Neural cell (in vitro differentiated cells): ENCODE measurements around the gene GTF3A.

Source experiments
- EP300 ChIP-seq: fragments of 450-650 bp; conservative IDR thresholded peaks from 2 replicates; pipeline ENCODE4 v1.6.1; 2014; ENCODE audit warnings: antibody characterized with exemption, mild to moderate bottlenecking, moderate library complexity; ENCODE audit not compliant: poor library complexity, severe bottlenecking
- EZH2 ChIP-seq: fragments of 200-600, 300-800 bp; shearing (Covaris generic), sonication (generic); IDR thresholded peaks from 2 replicates; pipeline ENCODE4 v1.6.1; 2014; ENCODE audit warnings: antibody characterized with exemption, low read length, borderline replicate concordance, mild to moderate bottlenecking; ENCODE audit not compliant: insufficient read depth, poor library complexity, severe bottlenecking
- MXI1 ChIP-seq: fragments of 450-650 bp; conservative IDR thresholded peaks from 2 replicates; pipeline ENCODE4 v1.6.1; 2014; ENCODE audit warnings: antibody characterized with exemption, mild to moderate bottlenecking; ENCODE audit not compliant: poor library complexity, severe bottlenecking
- POLR2AphosphoS5 ChIP-seq: IDR thresholded peaks from 2 replicates; pipeline ENCODE4 v1.6.1; 2012
- RAD21 ChIP-seq: fragments of 450-650 bp; conservative IDR thresholded peaks from 2 replicates; pipeline ENCODE4 v1.6.1; 2014; ENCODE audit warnings: antibody characterized with exemption, mild to moderate bottlenecking, moderate library complexity
- SMC3 ChIP-seq: fragments of 450-650 bp; conservative IDR thresholded peaks from 2 replicates; pipeline ENCODE4 v1.6.1; 2014; ENCODE audit warnings: antibody characterized with exemption, mild to moderate bottlenecking, moderate library complexity; ENCODE audit not compliant: poor library complexity
- TAF1 ChIP-seq: IDR thresholded peaks from 2 replicates; pipeline ENCODE4 v1.6.1; 2012; ENCODE audit warnings: low read depth
- TF ChIP-seq, protein P1 (sequence below): fragments of 450-650 bp; IDR thresholded peaks from 2 replicates; pipeline ENCODE4 v1.5.1; 2014; ENCODE audit warnings: antibody characterized with exemption, mild to moderate bottlenecking, moderate library complexity; ENCODE audit not compliant: poor library complexity, severe bottlenecking
- TF ChIP-seq, protein P2 (sequence below): IDR thresholded peaks from 2 replicates; pipeline ENCODE4 v1.6.1; 2012; ENCODE audit warnings: borderline replicate concordance

DNA sequence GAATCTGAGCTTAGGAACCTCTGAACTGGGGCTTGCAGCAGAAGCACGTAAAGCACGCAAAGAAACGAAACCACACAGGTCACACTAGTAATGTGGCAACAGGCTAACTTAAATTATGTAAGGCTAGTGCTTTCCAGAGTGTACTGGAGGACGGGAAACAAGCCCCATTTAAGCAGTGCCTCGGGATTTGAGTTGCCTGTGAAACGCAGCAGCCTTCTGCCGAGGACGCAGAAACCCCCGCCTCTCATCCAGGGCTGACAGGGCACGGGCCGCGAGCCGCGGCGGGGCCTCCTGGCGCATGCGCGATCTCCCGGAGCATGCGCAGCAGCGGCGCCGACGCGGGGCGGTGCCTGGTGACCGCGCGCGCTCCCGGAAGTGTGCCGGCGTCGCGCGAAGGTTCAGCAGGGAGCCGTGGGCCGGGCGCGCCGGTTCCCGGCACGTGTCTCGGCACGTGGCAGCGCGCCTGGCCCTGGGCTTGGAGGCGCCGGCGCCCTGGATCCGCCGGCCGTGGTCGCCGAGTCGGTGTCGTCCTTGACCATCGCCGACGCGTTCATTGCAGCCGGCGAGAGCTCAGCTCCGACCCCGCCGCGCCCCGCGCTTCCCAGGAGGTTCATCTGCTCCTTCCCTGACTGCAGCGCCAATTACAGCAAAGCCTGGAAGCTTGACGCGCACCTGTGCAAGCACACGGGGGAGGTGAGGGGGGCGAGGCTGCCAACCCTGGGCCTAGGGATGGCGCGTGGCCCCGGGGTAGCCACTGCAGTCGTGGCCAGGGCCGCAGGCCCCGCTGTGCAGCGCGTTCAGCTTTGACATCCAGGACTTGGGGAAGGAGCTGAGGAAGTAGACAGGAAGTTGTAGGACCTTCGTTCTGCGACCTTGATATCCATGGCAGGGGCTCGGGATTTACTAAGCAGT, at the start of gene GTF3A:
- peak; percentile 70 for TF ChIP-seq EP300
- TF ChIP-seq POLR2AphosphoS5 = peak; percentile 53
- peak; percentile 27 for TF ChIP-seq TAF1
- TF ChIP-seq, protein P1, sequence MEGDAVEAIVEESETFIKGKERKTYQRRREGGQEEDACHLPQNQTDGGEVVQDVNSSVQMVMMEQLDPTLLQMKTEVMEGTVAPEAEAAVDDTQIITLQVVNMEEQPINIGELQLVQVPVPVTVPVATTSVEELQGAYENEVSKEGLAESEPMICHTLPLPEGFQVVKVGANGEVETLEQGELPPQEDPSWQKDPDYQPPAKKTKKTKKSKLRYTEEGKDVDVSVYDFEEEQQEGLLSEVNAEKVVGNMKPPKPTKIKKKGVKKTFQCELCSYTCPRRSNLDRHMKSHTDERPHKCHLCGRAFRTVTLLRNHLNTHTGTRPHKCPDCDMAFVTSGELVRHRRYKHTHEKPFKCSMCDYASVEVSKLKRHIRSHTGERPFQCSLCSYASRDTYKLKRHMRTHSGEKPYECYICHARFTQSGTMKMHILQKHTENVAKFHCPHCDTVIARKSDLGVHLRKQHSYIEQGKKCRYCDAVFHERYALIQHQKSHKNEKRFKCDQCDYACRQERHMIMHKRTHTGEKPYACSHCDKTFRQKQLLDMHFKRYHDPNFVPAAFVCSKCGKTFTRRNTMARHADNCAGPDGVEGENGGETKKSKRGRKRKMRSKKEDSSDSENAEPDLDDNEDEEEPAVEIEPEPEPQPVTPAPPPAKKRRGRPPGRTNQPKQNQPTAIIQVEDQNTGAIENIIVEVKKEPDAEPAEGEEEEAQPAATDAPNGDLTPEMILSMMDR = no peak
- TF ChIP-seq, protein P2, sequence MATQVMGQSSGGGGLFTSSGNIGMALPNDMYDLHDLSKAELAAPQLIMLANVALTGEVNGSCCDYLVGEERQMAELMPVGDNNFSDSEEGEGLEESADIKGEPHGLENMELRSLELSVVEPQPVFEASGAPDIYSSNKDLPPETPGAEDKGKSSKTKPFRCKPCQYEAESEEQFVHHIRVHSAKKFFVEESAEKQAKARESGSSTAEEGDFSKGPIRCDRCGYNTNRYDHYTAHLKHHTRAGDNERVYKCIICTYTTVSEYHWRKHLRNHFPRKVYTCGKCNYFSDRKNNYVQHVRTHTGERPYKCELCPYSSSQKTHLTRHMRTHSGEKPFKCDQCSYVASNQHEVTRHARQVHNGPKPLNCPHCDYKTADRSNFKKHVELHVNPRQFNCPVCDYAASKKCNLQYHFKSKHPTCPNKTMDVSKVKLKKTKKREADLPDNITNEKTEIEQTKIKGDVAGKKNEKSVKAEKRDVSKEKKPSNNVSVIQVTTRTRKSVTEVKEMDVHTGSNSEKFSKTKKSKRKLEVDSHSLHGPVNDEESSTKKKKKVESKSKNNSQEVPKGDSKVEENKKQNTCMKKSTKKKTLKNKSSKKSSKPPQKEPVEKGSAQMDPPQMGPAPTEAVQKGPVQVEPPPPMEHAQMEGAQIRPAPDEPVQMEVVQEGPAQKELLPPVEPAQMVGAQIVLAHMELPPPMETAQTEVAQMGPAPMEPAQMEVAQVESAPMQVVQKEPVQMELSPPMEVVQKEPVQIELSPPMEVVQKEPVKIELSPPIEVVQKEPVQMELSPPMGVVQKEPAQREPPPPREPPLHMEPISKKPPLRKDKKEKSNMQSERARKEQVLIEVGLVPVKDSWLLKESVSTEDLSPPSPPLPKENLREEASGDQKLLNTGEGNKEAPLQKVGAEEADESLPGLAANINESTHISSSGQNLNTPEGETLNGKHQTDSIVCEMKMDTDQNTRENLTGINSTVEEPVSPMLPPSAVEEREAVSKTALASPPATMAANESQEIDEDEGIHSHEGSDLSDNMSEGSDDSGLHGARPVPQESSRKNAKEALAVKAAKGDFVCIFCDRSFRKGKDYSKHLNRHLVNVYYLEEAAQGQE = no peak
- no peak for TF ChIP-seq EZH2
- TF ChIP-seq RAD21 = peak; percentile 42
- TF ChIP-seq MXI1 = peak; percentile 100
- peak; percentile 54 for TF ChIP-seq SMC3
